Renal cortical epithelial cell (primary cell): ENCODE data around the gene COL17A1. TPM values are rescaled to one million over a fixed set of nuclear protein-coding genes. Genes with fewer than 3 reads are reported as not detected.

ENCODE experiments used
- DNase-seq: peaks from one replicate; pipeline ENCODE4 v3.0.0-alpha.2; 2011; ENCODE audit warnings: low read depth
- total RNA-seq: library from RNA; depleted of rRNA; stranded (reverse); fragments of >200 nt; gene quantifications from 2 replicates; pipeline ENCODE4 v1.2.3, GENCODE V29; 2014

Gene COL17A1
- total RNA-seq, 1 donor from 2014 or later: 0.89 TPM

DNA sequence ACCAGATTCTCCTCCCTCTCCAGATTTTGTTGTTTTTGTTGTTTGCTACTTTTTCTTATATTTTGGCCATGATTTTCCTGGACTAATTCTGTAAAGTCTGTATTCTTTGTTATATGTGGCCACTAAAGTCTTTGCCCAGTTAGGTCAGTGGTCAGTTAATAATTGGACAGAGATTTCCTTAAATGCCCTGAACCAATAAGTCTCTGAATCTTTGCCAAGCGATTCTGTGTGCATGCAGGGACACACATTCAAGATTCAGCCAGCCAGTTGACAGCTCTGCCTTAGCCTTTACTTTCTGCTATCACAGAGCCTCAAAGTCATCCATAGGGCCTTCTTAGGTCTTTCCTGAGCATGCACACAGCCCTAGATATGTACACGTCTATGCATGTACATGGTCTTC, 11.0 kb upstream of the COL17A1 start:
- peak; percentile 92 for DNase-seq

DNA sequence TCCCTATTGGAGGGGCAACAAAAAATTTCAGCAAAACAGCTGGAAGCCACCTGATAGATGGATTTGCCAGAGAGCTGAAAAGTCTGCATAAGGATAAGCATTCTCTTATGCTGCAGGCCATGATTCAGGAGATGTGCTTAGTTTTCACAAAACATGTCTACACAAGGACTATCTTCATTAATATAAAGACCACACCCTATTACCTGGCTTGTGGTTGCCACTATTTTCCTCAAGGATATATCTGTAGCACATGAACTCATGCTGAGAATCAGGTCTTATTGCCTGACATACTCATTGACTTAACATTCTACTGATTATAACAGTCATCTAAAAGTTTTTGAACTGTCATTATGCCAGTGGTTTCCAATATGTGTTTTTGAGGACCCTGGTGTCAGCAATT, 7.1 kb upstream of the COL17A1 start:
- DNase-seq: no peak

DNA sequence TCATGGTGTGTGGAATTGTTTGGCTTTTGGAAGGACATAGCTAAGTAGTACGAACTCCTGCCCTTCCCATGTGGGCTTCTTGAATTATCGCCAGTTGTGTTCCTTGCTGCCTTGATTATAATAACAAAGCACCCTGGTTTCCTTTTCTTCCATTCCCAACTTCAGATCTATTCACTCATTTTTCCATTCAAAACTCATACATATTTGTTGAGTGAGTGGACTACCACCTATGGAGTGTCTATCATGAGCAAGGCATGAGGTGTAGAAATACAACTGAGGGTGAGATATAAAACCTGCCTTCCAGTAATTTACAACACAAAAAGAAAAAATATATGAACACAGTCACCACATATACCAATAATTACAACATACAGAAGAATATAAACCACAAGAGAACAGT, 4.9 kb upstream of the COL17A1 start:
- DNase-seq: no peak

DNA sequence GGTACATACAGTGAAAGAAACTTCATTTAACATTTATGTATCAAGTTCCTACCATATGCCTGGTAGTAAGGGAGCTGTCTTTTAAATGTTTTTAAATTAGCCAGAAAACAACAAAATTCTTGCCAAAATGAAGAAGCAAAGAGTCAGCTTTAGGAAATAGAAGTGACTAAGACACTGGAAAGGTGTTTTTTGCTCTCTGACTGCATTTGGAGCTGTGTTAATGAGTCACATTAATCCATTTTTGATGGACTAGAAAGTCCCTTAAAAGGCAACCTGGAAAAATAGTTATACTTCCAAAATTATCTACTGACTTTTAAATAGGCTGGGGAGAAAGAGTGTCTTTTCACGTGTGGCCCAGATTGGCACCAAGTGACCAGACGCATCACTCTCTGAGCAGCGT, 3.9 kb upstream of the COL17A1 start:
- DNase-seq: peak; percentile 18

DNA sequence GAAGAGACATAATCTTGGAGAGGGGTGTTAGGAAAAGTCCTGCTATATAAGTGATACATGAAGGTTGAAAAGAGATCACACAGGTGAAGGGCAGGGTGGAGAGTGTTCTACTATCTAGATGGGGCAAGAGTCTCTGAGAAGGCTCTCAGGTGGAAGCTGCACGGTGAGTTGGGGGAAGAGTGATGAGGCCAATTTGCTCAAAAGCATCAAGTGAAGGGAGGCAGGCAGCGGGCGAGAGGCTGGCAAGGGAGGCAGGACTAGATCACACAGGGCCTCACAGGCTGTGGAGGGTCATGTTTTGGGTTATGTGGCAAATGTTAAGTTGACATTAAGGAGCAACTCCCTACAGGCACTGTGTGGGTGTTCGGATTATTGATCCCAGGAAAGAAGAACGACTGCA, 2.6 kb upstream of the COL17A1 start:
- no peak for DNase-seq

DNA sequence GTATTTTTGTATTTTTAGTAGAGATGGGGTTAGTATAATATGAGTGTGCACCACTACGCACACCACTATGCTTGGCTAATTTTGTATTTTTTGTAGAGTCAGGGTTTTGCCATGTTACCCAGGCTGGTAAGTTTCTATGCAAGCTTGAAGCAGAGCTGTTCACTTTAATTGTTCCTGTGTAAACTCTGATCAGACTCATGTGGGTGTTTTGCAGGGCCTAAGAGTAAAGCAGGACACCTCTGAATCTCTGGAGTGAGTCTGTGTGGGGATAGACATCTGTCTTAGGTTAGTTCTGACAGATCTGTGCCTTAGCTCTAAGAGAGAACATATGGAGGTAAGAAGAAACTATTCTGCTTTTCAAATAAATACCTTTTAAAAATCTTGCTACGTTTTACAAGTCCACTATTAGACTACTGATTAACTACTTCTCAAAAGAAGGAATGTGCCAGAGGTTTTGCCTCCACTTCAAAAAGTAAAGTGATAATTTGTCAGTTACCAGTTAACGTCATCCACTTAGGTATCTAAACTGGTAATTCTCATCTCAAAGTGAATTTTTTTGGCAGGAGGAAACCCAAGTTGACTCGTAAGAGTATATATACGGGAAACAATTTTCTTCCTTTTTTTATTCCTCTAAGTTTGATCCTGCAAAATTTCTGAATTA, 1.1 kb downstream of the COL17A1 start:
- peak; percentile 59 for DNase-seq

DNA sequence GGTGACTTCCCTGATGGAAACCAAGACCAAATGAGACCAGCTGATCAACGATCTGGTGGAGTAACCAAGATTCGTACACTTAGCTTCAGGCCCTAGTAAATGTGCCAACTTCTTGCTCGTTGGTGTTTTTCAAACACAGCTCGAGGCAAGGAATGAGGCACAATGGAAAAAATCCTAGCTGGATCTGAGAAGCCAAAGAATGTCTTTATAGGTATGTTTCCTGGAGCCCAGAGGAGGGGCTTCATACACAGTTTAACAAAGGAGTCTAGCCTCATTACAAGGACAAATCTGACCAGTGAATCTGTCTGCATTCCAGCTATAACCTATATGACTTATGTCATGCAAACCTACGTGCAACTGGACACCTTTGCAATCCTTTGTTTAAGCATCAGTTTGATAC, 3.7 kb downstream of the COL17A1 start:
- peak; percentile 69 for DNase-seq

DNA sequence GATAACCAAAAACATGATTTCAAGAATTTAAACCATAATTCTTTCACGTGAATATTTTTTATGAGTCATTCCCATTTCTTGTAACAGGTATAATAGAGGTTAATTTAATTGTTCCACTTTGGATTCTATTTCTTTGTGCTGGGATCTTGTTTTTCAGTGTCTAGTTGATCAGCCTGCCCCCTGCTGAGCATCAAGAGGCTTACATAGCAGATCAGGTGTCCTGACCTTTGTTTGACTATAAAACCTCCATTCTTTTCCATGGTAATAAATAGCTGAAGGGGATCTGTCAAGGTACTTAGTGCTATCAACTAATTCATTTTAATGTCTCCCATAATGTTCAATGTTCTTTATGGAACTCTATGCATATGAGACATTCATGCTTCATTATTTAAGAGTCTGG, 4.9 kb downstream of the COL17A1 start:
- DNase-seq: peak; percentile 52

DNA sequence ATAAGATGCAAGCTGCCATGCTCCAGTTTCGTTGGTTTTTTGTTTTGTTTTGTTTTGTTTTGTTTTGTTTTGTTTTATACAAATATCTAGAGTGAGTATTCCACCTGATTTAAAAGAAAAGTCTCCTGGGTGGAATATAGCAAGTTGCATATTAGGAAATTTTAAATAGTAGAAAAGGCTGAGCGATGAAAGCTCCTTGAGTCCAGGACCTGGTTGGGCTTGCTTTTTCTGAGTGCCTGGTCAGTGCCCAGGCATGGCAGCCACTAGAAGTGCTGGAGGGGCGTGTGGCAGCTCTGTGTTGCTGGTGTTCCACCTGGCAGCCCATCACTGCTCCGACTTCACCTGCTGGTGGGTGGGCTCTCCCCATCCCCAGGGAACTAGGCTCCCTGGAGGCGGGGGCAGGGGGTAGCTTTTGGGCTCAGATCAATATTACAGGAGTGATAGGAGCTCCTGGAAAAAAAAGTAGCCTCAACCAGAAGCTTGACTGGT, 8.0 kb downstream of the COL17A1 start:
- no peak for DNase-seq

DNA sequence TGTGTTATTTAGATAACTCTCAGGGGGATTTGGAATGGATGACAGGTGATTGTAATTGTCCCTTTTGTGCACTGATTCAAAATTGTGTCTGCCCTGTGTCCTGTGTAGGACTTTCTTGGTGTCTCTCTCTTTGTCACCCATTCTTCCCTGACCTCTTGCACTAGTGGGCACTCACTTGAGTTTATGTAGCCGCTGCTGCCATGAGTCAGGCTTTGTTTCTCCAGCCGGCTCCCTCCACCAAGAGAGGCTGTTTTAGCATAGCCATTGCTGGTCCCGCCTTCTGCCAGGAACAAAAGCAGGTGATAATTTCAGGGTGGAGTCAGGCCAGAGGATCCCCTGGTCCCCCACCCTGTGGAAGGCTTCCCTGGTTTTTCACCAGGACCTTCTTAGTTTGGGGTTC, 8.4 kb downstream of the COL17A1 start:
- DNase-seq: peak; percentile 59

DNA sequence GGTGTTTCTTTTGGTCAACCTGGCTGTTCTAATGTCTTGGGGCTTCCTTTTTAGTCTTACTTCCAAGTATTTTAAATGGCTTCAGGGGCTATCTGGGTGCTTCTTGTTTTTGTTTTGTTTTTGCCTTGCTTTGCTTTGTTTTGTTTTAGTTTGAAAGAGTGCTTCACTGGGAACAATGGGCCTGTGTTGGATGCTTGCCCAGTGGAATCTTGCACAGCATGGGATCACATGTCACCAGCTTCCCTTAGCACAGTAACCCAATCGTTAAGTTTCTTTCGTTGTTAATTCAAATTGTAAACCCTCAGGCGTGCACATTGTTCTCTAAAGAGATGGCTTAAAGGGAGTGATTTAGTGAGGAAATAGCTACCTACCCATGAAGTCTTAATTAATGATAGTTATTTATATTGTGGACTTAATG, 8.9 kb downstream of the COL17A1 start:
- DNase-seq: peak; percentile 93

DNA sequence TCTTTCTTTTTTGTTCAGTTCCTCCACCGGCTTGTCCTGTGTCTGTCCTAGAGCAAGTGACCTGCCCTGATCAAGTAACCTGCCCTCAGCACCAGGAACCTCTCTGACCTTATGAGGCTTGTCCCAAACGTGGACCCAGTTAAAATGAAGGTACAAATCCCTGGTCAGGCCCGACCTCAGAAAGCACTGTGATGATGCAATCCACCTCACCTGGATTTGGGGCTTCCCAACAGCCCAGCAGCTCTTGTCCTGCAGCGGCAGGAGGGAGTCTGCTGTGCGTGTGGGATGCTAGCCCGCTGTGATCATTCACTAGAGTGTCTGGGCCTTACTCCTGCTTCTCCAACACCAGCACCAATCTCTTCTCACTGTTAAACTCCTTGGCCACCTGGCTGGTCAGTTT, 11.2 kb downstream of the COL17A1 start:
- DNase-seq: no peak

DNA sequence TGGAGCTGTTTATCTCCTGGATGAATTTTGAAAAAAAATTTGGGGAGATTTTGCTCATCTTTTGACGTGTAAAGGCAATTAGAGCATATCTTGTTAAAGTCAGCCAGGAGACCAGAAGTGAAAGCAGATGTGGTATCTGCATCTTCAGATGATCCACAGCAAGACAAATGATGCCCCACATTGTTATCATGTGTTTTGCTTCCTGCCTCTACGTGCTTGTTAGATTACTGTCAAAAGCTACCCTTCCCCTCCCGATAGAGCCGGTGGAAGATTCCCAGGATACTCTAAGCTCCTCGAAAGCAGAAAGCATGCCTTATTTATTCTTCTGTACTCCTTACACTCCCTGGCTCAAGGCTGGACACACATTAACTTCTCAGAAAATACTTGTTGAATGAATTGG, 12.9 kb downstream of the COL17A1 start:
- peak; percentile 43 for DNase-seq

DNA sequence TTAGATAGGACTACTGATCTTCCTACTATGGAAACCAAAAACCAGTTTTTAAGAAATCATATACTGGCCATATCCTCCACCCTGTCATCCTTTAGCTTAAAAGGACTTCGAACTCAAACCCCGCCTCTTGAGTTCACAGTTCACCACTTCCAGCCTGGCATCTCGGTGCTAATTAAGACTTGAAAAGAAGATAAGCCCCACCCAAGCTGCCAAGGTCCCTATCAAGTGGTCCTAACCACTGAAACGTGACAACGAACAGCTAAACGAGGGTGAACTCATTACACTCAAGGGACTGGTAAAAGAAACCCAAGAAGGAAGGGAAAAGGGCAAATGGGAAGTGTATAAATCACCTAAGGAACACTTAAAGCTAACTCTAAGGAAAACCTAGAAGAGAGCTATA, 16.1 kb downstream of the COL17A1 start:
- no peak for DNase-seq

DNA sequence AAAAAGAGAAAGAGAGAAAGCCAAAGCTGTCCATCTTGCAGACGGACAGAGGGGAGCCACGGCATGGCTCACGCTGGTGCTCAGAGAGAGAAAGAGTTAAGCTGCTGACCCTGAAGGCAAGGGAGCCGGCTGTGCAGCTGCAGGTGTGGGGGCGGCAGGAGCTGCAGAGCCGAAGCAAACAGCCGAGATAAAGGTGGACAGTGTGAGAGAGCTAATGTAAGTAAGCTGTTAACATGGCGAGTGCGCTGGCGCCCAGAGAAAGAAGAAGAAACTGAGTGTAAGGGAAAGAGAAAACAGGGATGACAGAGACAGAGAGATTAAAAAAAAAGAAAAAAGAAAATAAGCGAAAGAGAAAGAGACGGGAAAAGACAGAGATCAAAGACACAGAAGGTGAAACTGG, 18.2 kb downstream of the COL17A1 start:
- DNase-seq: no peak

DNA sequence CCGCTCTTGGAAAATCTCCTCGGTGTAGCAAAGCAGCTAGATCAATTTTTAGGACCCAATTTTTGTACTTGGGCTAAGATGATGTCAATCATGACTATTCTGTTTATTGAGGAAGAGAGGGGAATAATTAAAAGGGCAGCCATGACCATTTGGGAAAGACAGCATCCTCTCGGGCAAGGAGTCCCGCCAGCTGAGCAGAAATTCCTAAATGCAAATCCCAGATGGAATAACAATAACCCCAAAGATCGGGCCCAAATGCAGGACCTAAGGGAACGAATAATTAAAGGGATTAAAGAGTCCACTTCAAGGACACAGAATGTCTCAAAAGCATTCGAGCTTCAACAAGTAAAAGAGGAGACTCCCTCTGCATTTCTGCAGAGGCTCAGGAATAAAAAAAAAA, 18.7 kb downstream of the COL17A1 start:
- DNase-seq: no peak

DNA sequence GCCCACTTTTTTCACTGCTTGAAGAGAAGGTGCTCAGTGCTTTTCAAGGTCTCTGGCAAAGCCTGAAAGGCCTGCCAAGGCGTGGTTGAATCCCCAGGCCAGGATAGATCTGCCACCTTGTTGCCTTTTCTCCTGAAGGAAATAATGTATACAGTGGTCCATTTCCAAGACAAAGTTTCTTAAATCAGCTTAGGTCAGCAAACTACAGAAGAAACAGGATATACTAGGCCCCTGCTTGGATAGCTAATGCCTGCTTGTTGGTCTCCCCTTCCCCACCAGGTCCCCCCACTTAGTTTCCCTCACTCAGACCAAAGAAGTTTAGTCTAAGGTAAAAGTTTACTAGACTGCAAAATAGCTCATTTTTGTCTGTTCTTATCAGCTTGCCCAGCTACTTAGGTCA, 19.9 kb downstream of the COL17A1 start:
- DNase-seq: no peak

DNA sequence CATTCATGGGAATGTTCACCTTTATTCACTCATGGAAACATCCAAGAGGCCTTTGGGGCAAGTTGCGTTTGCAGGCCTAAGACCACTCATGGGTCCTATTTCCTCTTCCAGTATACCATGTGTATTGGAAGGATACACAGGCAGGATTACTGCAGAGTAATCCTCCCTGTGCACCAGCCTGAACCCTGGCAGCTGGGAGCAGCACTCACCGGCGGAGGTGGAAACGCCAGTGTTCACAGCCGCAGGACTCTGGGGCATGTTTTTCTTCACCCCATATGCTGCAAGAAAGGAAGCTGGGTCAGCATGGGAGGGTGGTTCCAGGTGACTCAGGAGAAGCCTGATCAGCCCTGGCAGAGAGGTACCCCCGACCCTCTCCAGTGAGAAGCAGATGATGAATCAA, 24.5 kb downstream of the COL17A1 start:
- no peak for DNase-seq

DNA sequence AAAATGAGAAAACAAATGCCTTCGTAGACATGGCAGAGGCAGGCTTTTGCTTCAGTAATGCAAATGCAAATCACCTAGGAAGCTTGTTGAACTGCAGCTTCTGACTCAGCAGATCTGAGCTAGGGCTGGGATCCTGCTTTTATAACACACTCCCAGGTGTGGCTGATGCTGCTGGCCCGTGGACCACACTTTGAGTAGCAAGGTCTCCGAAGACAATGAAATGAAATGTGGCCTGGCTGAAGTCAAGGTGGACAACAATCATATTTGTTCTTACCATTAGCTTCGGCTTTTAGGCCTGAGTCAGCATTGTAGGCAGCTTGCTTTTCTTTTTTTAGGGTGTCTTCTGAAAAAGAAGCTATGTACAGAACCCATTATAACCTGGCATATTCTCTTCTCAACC, 26.3 kb downstream of the COL17A1 start:
- peak; percentile 22 for DNase-seq

DNA sequence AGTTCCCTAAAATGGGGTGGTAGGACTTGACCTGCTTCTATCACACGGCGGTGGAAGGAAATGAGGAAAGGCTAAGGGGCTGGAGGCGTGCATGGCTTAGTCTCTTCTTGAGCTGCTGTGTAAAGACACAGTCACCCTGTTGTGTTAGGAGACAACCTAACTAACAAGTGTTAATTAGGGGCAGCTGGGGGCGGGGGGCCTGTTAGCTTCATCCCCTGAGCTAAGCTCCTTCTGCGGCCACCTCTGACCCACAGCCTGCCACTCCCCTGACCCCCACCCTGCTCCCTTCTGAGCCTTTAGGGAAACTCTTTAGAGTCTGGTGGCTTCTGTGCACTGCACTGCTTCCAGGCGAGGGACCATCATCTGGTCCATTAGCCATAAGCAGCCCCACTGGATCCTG, 28.0 kb downstream of the COL17A1 start:
- no peak for DNase-seq

DNA sequence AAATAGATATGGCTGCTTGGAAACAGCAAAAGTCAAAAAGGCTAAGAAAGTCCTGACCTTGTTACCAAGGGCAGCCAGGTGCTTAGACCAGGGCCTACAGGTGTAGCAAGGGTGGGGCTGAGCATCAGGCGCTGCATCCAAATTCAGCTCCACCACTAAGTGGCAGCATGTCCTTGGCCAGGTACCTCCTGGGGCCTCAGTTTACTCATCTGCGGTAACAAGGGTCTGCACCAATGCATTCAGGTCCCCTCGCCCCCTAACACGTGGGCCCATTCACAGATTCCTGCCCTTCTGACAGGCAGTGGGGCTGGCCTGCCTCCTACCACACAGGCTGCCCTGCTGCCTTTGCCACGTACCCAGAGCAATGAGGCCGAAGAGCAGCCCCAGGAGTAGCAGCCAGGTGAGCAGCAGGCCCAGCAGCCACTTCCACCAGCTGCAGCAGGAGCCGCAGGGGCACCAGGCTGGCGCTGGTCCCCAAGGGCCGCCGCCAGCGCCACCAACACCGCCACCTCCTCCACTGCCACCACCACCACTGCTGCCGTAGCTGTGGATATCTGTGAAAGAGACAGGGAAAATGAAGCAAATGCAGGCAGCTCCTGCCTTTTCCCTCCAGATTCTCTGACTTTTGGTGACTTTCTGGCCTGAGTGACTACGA, 28.9 kb downstream of the COL17A1 start:
- no peak for DNase-seq

DNA sequence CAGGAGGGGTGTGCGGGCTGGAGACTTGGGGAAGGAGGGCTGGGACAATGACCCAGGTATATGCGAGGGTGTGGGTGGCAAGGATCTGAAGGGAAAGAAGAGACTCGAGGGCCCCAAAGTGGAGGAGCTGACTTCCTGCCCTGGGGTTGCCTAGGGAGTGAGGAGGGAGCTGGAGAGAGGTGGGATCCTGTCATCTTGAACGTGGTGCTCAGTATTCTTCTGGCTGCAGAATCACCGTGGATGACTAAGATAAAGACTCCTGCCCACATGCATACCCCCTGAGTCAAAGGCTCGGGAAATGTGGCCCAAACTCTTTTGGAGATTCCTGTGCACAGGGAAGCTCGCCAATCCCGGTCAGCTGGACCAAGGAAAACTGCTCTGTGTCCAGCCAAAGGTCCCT, 31.2 kb downstream of the COL17A1 start:
- peak; percentile 65 for DNase-seq

DNA sequence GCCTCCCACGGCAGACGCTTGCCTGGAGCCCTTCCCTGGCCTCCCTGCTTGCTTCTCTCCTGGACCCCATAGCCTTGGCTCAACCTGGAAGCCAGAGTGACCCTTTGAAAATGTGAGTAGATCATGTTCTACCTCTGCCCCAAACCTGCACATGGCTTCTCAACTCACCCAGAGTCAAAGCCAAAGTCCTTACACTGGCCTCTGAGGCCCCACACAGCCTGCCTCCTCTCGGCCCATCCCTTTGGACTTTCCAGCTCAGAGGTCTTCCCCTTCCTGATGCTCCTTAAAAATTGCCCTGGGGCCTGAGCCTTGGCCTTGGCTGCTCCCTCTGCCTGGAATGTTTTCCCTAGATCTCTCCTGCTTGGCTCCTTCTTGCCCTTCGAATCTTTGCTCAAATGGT, 32.5 kb downstream of the COL17A1 start:
- no peak for DNase-seq

DNA sequence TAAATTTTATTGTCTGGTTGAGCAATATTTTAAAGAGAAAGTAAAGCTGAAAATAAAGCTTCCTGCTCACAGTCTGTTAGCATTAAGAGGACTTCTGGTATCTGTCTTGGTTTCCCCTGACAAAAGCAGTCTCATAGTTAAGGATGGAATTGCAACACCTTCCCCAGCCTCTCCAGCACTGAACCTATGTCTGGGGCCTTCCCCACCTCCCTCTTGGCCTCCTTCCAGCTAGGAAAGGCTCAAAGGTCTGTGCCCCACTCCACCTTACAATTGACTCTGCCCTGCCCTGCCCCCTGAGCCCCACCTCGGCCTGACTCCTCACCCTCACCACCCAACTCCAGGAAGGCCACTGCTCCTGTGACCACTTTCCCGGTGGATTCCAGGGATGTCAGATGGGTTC, 33.2 kb downstream of the COL17A1 start:
- DNase-seq: peak; percentile 48
